Measurements from ENCODE around the gene TAL1.
A peak's percentile ranks its signal among the peaks of the same experiment; 100 is the strongest.

TAL1 gene

GRCh38 chr1:47192458-47193384 lies 39.3 kb downstream of the TAL1 start:
- H3K27ac ChIP-seq, result peak overlapping the region; percentile 14

DNA sequence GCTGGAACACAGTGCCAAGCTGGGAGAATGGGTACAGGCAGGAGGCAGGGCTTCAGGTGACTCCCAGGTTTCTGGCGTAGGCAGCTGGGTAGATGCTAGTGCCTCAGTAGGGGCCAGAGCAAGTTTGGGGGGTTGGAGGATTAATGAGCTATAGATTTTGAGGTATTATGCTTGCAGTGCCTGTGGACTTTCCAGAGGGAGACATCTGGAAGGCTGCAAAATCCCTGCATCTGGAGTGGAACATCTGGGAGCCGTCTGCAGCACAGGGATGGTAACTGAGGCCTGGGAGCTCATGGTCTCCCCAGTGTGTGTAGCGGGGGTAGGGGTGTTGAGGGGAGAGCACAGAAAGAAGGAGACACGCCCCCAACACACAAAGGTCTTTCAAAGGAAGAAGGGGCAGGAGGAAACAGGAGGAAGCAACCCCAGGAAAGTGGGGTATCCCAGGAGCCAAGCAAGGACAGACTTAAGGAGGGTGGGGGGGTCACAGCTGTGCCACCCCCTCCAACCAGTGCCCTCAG lies 40.0 kb downstream of the TAL1 start:
- TF ChIP-seq CTCF (conservative IDR thresholded peaks at IDR 0.05) (no peak), ZFX (IDR thresholded peaks at IDR 0.05) (no peak)
- H3K27ac ChIP-seq, result peak overlapping the region; percentile 14

More at GRCh38 chr1:47192458-47193384, 39.3 kb downstream of the TAL1 start:
- peak; percentile 98 for TF ChIP-seq CTCF (conservative IDR thresholded peaks at IDR 0.05)
- no peak for TF ChIP-seq ZFX (IDR thresholded peaks at IDR 0.05)

DNA sequence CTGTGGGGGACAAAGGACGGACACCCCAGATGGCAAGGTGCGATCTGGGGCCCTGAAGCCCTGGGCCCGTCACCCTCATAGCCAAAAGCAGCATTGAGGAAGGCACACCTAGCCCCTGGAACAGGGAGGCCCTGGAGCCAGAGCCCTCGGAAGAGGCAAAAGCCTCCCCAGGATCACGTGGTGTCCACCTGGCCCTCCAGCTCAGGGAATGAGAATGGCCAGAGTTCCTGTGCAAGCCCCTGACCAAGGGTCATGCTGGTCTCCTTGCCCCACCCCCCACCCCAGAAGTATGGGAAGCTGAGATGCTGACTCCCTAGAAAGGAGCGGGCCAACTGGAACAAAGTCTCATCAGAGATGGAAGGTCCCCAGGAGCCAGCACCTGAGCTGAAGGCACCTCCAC lies 41.2 kb downstream of the TAL1 start:
- TF ChIP-seq ZFX (IDR thresholded peaks at IDR 0.05) (no peak), CTCF (conservative IDR thresholded peaks at IDR 0.05) (no peak)
- peak overlapping the region; percentile 71 for H3K27ac ChIP-seq

- peak overlapping the region; percentile 71 for H3K27ac ChIP-seq
These were observed 41.5 kb downstream of the TAL1 start for GRCh38 chr1:47190509-47190855.

DNA sequence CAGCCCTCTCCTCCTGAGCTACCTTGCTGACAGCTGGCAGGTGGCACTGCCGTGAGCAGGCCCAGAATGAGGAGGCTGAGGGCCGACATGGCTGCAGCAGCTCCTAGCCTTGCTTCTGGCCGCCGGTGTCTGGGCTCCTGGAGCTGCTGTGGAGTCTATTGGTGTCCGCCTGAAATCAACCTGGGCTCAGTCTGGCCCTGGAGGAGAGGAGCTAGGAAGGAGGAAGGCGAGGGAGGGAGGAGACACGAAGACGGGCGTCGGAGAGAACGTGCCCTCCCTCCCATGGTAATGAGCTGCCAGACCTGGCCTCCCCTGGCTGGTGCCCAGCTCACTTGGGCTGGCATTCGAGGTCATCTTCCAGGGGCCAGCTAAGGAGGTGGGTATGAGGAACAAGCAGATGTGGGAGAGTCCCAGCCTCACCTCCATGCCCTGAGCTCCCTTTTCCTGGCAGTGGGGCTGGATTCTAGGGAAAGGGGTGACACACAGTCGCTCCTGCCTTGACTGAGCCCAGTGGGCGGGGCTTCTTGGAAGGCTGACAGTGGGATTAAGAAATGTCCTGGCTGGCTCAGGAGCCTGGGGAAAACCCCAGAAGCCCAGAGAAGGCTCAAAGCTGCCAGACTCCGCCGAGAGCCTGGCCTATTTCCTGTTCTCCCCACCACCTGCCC lies 42.0 kb downstream of the TAL1 start, which contains the start of gene PDZK1IP1:
Gene PDZK1IP1 (minus strand): TSS at position 193 of the 665 bp plus-strand sequence. CDS start 104 bp downstream, at position 89.
- no peak for TF ChIP-seq CTCF (conservative IDR thresholded peaks at IDR 0.05)
- peak; percentile 33; the same call in 1 of the 2 replicates for TF ChIP-seq ZFX (IDR thresholded peaks at IDR 0.05)
- H3K27ac ChIP-seq, result peak within 1 kb of the TSS; percentile 71

More at GRCh38 chr1:47190509-47190855, 41.5 kb downstream of the TAL1 start:
- TF ChIP-seq CTCF (conservative IDR thresholded peaks at IDR 0.05) (no peak), ZFX (IDR thresholded peaks at IDR 0.05) (no peak)

DNA sequence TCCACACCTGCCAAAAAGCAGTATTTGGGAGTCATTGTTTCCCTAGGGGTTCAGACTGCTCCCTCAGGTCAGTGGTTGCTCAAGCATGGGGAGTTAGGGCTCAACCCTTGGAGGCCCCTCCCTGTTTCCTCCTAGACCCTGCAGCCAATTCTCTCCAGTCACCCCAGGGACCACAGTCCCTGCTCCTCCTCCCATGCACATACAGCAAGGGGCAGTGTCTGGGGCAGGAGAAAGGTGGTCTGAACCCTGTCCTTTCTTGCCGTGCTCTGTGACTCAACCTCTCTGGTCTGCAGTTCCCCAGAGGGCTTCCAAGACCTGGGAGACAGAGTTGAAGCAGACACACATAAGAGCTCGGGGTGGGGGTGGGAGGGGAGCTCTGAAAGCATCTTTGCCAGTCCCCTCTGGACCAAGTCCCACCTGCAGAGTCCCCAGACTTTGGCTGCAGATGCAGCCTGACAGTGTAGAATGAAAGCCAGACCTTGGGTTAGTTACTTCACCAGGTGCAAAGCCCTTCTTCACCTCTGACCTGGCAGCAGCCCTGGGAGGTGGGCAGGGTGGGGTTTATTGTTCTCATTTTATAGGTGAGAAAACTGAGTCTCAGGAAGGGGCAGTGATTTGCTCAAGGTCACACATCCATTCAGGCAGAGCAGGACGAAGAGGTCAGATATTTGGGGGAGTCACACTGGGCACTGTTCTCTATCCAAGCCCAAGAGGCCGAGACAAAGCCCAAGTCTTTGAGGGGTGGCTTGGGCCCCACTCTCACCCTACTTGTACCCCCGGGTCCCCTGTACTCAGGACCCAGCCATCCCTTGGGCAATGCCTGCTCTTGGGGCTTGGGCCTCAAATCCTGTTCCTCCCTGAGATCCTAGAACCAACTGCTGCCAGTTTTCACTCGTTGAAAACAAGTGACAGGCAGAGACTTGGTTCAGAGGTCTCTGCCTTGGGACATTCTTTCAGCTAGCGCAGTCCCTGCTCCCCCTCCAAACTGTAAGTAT lies 42.9 kb downstream of the TAL1 start:
- peak overlapping the region; percentile 71 for H3K27ac ChIP-seq
- TF ChIP-seq ZFX (IDR thresholded peaks at IDR 0.05), result no peak
- TF ChIP-seq CTCF (conservative IDR thresholded peaks at IDR 0.05), result no peak
